ENCODE data around the gene MCC. TPM values are rescaled to one million over a fixed set of nuclear protein-coding genes. Genes with fewer than 3 reads are reported as not detected.

Gene MCC
- total and polyA plus RNA-seq, 2 donors (not counting 1 experiment from before 2014, with no cell fraction given) = 0.09 to 0.32 TPM

- WGBS (ENCODE audit: insufficient coverage) = 100% methylated on average over 1 of the region's 2 CpGs
- no peak overlapping the region for H3K4me3 Mint-ChIP-seq
- no peak overlapping the region for H3K9ac ChIP-seq (ENCODE audit: low read length)
- H3K4me1 ChIP-seq (ENCODE audit: control insufficient read depth in 2 of 2, insufficient read depth in 2 of 2, low read length in 2 of 2) = no peaks in the 10 kb centered on the region
- no peaks in the 10 kb centered on the region for H4K20me1 ChIP-seq (ENCODE audit: control insufficient read depth, insufficient read depth, low read length, poor library complexity, severe bottlenecking)
- intact Hi-C loops (cut with micrococcal nuclease) = no loop called here
- no peak overlapping the region for H3K27ac ChIP-seq (ENCODE audit: low read length in 2 of 2)
- H3K27me3 Mint-ChIP-seq = no peaks in the 10 kb centered on the region
- DNase-seq (no peak), ATAC-seq (ENCODE audit: low read depth) (no peak)
- H3K79me2 ChIP-seq (ENCODE audit: control insufficient read depth, insufficient read depth, low read length) = peaks cover 26% of the 10 kb centered on the region
- peaks cover 4 to 10% (median 5%) of the 10 kb centered on the region in 3 donors for H3K9me3 ChIP-seq (ENCODE audit: control extremely low read depth in 1 of 3, control insufficient read depth in 2 of 3, insufficient read depth in 1 of 3, low read length in 2 of 3)
- peaks cover 2% of the 10 kb centered on the region for H3K4me1 Mint-ChIP-seq
- ChIA-PET CTCF (no interaction called here), POLR2A (no interaction called here)
- TF ChIP-seq EZH2 (IDR thresholded peaks at IDR 0.05; ENCODE audit: borderline replicate concordance, insufficient read depth, low read depth, low read length, poor library complexity, severe bottlenecking) (no peak), CTCF (IDR thresholded peaks at IDR 0.05) (no peak)
- no peaks in the 10 kb centered on the region for H3K27me3 ChIP-seq (replicated peaks in 1 of 4; ENCODE audit: control extremely low read depth in 1 of 4, control insufficient read depth in 3 of 4, insufficient read depth in 4 of 4, low read length in 3 of 4)
- H3K4me3 ChIP-seq (ENCODE audit: control extremely low read depth in 1 of 5, extremely low read depth in 1 of 5, insufficient read depth in 1 of 5, low read depth in 2 of 5, low read length in 4 of 5) = no peak overlapping the region
- H3K9me3 Mint-ChIP-seq (ENCODE audit: insufficient read depth) = no peaks in the 10 kb centered on the region
- no peak overlapping the region for H3K27ac Mint-ChIP-seq
- H3K4me2 ChIP-seq (replicated peaks; ENCODE audit: low read depth, low read length, poor library complexity, severe bottlenecking) = no peak overlapping the region
- peaks cover 16 to 18% of the 10 kb centered on the region in 2 experiments for H3K36me3 ChIP-seq (replicated peaks in 1 of 2; ENCODE audit: control extremely low read depth in 1 of 2, control insufficient read depth in 1 of 2, extremely low read depth in 1 of 2, insufficient read depth in 2 of 2, low read length in 1 of 2)
- H2AFZ ChIP-seq (ENCODE audit: insufficient read depth, low read depth, low read length, poor library complexity, severe bottlenecking) = no peak overlapping the region
Observed at GRCh38 chr5:113531481-113532159, 43.4 kb upstream of the MCC start.

- WGBS (ENCODE audit: insufficient coverage) = 93% methylated on average over 4 of the region's 5 CpGs
- ATAC-seq (ENCODE audit: low read depth) (no peak), DNase-seq (no peak)
- H3K4me3 ChIP-seq (ENCODE audit: control extremely low read depth in 1 of 5, extremely low read depth in 1 of 5, insufficient read depth in 1 of 5, low read depth in 2 of 5, low read length in 4 of 5) = no peak overlapping the region
- ChIA-PET POLR2A (no interaction called here), CTCF (no interaction called here)
- Mint-ChIP-seq H3K27ac (no peak overlapping the region), H3K4me3 (no peak overlapping the region), H3K9me3 (ENCODE audit: insufficient read depth) (no peaks in the 10 kb centered on the region), H3K4me1 (peaks cover 20% of the 10 kb centered on the region), H3K27me3 (no peaks in the 10 kb centered on the region)
- H2AFZ ChIP-seq (ENCODE audit: insufficient read depth, low read depth, low read length, poor library complexity, severe bottlenecking) = no peak overlapping the region
- peaks cover 4 to 10% (median 5%) of the 10 kb centered on the region in 3 donors for H3K9me3 ChIP-seq (ENCODE audit: control extremely low read depth in 1 of 3, control insufficient read depth in 2 of 3, insufficient read depth in 1 of 3, low read length in 2 of 3)
- no peak overlapping the region for H3K27ac ChIP-seq (ENCODE audit: low read length in 2 of 2)
- TF ChIP-seq CTCF (IDR thresholded peaks at IDR 0.05) (no peak), EZH2 (IDR thresholded peaks at IDR 0.05; ENCODE audit: borderline replicate concordance, insufficient read depth, low read depth, low read length, poor library complexity, severe bottlenecking) (no peak)
- H3K79me2 ChIP-seq (ENCODE audit: control insufficient read depth, insufficient read depth, low read length) = peaks cover 42% of the 10 kb centered on the region
- intact Hi-C loops (cut with micrococcal nuclease) = no loop called here
- peaks cover 14 to 27% of the 10 kb centered on the region in 2 donors for H3K4me1 ChIP-seq (ENCODE audit: control insufficient read depth in 2 of 2, insufficient read depth in 2 of 2, low read length in 2 of 2)
- H3K27me3 ChIP-seq (replicated peaks in 1 of 4; ENCODE audit: control extremely low read depth in 1 of 4, control insufficient read depth in 3 of 4, insufficient read depth in 4 of 4, low read length in 3 of 4) = no peaks in the 10 kb centered on the region
- no peak overlapping the region for H3K9ac ChIP-seq (ENCODE audit: low read length)
- no peaks in the 10 kb centered on the region for H4K20me1 ChIP-seq (ENCODE audit: control insufficient read depth, insufficient read depth, low read length, poor library complexity, severe bottlenecking)
- H3K4me2 ChIP-seq (replicated peaks; ENCODE audit: low read depth, low read length, poor library complexity, severe bottlenecking) = no peak overlapping the region
- peaks cover 0 to 8% of the 10 kb centered on the region in 2 experiments for H3K36me3 ChIP-seq (replicated peaks in 1 of 2; ENCODE audit: control extremely low read depth in 1 of 2, control insufficient read depth in 1 of 2, extremely low read depth in 1 of 2, insufficient read depth in 2 of 2, low read length in 1 of 2)
Observed at GRCh38 chr5:113527746-113528145, 39.5 kb upstream of the MCC start.

All from B cell (primary cell).